GM18511 (cell line): ENCODE results near the gene MPP3.
"Not testable (repeated sequence)": the region's sequence is repeated elsewhere in the genome, so short reads cannot be mapped to it uniquely, and the experiment has no call there.

Source experiments
- ATAC-seq: cut with Tn5 transposase; IDR thresholded peaks from one replicate; pipeline ENCODE4 v1.9.1; 2021; ENCODE audit warnings: mild to moderate bottlenecking, moderate library complexity; ENCODE audit not compliant: unreplicated experiment

The MPP3 gene

GRCh38 chr17:43861960-43862359 lies 29.0 kb upstream of the MPP3 start:
- no peak for ATAC-seq

- ATAC-seq = no peak
These were observed 28.1 kb upstream of the MPP3 start for GRCh38 chr17:43860927-43861622.

- ATAC-seq = no peak
These were observed 27.3 kb upstream of the MPP3 start for GRCh38 chr17:43860077-43860725.

- ATAC-seq = no peak
These were observed 25.1 kb upstream of the MPP3 start for GRCh38 chr17:43857957-43858600.

GRCh38 chr17:43857141-43857540 lies 24.2 kb upstream of the MPP3 start:
- ATAC-seq = no peak

GRCh38 chr17:43856141-43856540 lies 23.2 kb upstream of the MPP3 start:
- no peak for ATAC-seq

- no peak for ATAC-seq
These were observed 22.1 kb upstream of the MPP3 start for GRCh38 chr17:43855061-43855460.

GRCh38 chr17:43854498-43854897 lies 21.6 kb upstream of the MPP3 start:
- no peak for ATAC-seq

- ATAC-seq = no peak
These were observed 20.6 kb upstream of the MPP3 start for GRCh38 chr17:43853546-43853945.

GRCh38 chr17:43852571-43852970 lies 19.6 kb upstream of the MPP3 start:
- ATAC-seq = no peak

- ATAC-seq = no peak
These were observed 16.2 kb upstream of the MPP3 start for GRCh38 chr17:43849116-43849515.

- ATAC-seq = no peak
These were observed 15.7 kb upstream of the MPP3 start for GRCh38 chr17:43848601-43849000.

- ATAC-seq = no peak
These were observed 14.0 kb upstream of the MPP3 start, which contains the start of gene CD300LG for GRCh38 chr17:43846963-43847371. Gene CD300LG, plus strand, starts transcription at chr17:43847176. Its CDS starts 41 bp downstream, at chr17:43847217.

- ATAC-seq = peak; percentile 45
These were observed 13.3 kb upstream of the MPP3 start for GRCh38 chr17:43846221-43846712.

GRCh38 chr17:43845766-43846165 lies 12.8 kb upstream of the MPP3 start:
- no peak for ATAC-seq

- ATAC-seq = no peak
These were observed 11.3 kb upstream of the MPP3 start for GRCh38 chr17:43844241-43844640.

- ATAC-seq = no peak
These were observed 10.0 kb upstream of the MPP3 start for GRCh38 chr17:43842975-43843325.

GRCh38 chr17:43842091-43842974 lies 9.4 kb upstream of the MPP3 start:
- ATAC-seq = not testable (repeated sequence)

- no peak for ATAC-seq
These were observed 8.3 kb upstream of the MPP3 start for GRCh38 chr17:43841282-43841681.

- ATAC-seq = no peak
These were observed 7.9 kb upstream of the MPP3 start for GRCh38 chr17:43840814-43841213.

GRCh38 chr17:43839670-43840108 lies 6.7 kb upstream of the MPP3 start:
- no peak for ATAC-seq
